H1 (cell line): ENCODE measurements around the gene CYTL1. TPM values are rescaled to one million over a fixed set of nuclear protein-coding genes. Genes with fewer than 3 reads are reported as not detected.

Experiments used
- TEAD4 ChIP-seq: IDR thresholded peaks from 2 replicates; pipeline ENCODE4 v1.6.1; 2012; ENCODE audit warnings: low read depth, low read length, inconsistent platforms, mixed read lengths
- polyA plus RNA-seq, 7 experiments: library from polyadenylated mRNA; depleted of rRNA in 3 of 7; stranded (reverse) in 5 of 7; unstranded in 2 of 7; fragments of >200 nt in 5 of 7; fragments of 200-250 nt in 2 of 7; gene quantifications; 1 replicate in 5 of 7; 2 replicates in 1 of 7; 4 replicates in 1 of 7; pipeline versions ENCODE4 v1.2.1 to v1.2.3, GENCODE V29; 2011 to 2013; ENCODE audit warnings: missing spikeins in 2 of 7, mixed read lengths in 2 of 7
- total RNA-seq: library from RNA; stranded (reverse); fragmentation: NEBNext Ultra II Directional; extraction: Animal tissue kit (Norgen Biotek cat#: 25700); gene quantifications from 2 replicates; pipeline ENCODE4 v1.2.1, GENCODE V29; 2021

The CYTL1 gene
- total and polyA plus RNA-seq, 2 of the 8 experiments (the other 6 are each of a cell fraction or from before 2014, with no cell fraction given) = 8.6 to 9.8 TPM

DNA sequence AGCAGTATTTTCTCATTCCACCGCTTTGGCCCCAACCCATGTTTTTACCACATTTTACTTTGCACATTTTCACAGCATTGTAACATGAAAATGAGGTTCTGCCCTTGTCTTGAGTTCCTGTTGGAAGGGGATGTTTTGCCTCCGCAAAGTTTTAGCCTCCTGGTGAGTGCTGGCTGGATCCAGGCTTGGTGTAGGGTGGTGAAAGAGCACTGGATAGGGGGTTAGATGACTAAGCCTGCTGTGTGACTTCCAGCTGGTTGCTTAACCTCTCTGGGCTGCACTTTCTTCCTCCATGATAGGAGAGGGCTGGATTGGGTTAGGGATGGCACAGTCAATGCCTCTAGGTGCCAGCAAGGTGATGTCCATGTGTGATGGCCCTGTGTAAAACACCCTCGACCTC, 28.9 kb downstream of the CYTL1 start (continued):
- TF ChIP-seq TEAD4 = no peak
- TF ChIP-seq, all 59 proteins: peak for 2
